Left ventricle myocardium inferior (tissue), 1 donor: ENCODE data around the gene BAG3. TPM values are rescaled to one million over a fixed set of nuclear protein-coding genes. Genes with fewer than 3 reads are reported as not detected.

Experiments used
- DNase-seq: peaks from one replicate; pipeline ENCODE4 v3.0.0-alpha.2; 2020
- H3K27ac ChIP-seq: fragments of 200-600 bp; replicated peaks from 2 replicates; pipeline ENCODE4 v1.8.0; 2021
- H3K27me3 ChIP-seq: fragments of 200-600 bp; 2 replicates; pipeline ENCODE4 v1.8.0; 2021; ENCODE audit warnings: low read depth
- H3K36me3 ChIP-seq: fragments of 200-600 bp; 2 replicates; pipeline ENCODE4 v1.8.0; 2021
- H3K4me1 ChIP-seq: fragments of 200-600 bp; 2 replicates; pipeline ENCODE4 v1.8.0; 2021
- H3K4me3 ChIP-seq: fragments of 200-600 bp; 2 replicates; pipeline ENCODE4 v1.8.0; 2021; ENCODE audit warnings: mild to moderate bottlenecking, moderate library complexity
- H3K9me3 ChIP-seq: fragments of 200-600 bp; replicated peaks from 2 replicates; pipeline ENCODE4 v1.8.0; 2021
- intact Hi-C: fragments of 100-400 bp; cut with micrococcal nuclease; formaldehyde crosslinking; loops from one replicate; pipeline ENCODE4 v1.11.0; 2022
- total RNA-seq: library from RNA; stranded (reverse); fragmentation: NEBNext Ultra II Directional; extraction: Animal tissue kit (Norgen Biotek cat#: 25700); gene quantifications from one replicate; pipeline ENCODE4 v1.2.1, GENCODE V29; 2021
- TF ChIP-seq, protein P1 (sequence below): fragments of 200-600 bp; IDR thresholded peaks from 2 replicates; pipeline ENCODE4 v1.8.0; 2021; ENCODE audit warnings: antibody characterized with exemption, mild to moderate bottlenecking, borderline replicate concordance
- donor health status: DM: no; HTN: yes; CAD: no; lungs with severe emphysema.

BAG3 gene
- total RNA-seq, 1 donor from 2014 or later: 164 TPM

DNA sequence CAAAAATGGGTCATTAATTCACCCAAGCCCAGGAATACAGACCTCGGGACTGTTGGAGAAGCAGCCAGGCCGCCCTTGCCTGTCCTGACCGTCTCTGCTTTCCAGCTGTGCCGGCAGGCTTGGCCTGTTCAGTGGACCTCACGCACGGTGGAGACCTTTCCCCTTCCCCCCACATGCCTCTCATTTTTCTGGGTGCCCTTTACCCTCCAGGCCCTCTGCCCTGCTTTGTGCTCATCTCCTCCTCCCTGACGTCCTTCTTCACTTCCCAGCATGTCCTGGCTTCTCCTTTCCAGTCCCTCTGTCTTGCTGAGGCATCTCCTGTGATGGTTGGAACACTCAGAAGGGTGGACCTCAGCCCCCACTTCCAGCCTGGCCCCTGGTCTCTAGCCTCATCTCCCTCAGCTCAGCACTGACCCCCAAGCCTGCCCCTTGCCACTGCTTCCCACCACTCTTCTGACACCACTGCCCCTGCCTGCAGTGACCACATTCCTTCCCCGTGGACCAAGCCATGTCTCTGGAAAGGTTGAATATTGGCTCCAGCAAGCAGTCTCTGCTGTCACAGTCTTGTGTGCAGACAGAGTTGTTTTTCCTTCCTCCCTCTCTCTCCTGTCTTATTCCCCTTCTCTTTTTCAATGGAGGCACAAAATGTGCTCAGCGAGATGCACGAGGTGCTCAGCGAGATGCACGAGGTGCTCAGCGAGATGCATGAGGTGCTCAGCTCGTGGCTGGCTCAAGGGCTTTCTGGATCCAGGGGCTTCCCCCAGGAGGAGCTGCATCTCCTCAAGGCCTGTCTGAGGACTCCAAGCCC lies 14.9 kb downstream of the BAG3 start:
- peak overlapping the region; percentile 7 for H3K4me3 ChIP-seq
- H3K27me3 ChIP-seq: no peaks in the 10 kb centered on the region
- peaks cover 98% of the 10 kb centered on the region for H3K4me1 ChIP-seq
- H3K27ac ChIP-seq: peak overlapping the region; percentile 93
- intact Hi-C loops: no loop called here
- H3K36me3 ChIP-seq: peaks cover 18% of the 10 kb centered on the region
- H3K9me3 ChIP-seq: no peaks in the 10 kb centered on the region
- DNase-seq: no peak
- TF ChIP-seq, protein P1, sequence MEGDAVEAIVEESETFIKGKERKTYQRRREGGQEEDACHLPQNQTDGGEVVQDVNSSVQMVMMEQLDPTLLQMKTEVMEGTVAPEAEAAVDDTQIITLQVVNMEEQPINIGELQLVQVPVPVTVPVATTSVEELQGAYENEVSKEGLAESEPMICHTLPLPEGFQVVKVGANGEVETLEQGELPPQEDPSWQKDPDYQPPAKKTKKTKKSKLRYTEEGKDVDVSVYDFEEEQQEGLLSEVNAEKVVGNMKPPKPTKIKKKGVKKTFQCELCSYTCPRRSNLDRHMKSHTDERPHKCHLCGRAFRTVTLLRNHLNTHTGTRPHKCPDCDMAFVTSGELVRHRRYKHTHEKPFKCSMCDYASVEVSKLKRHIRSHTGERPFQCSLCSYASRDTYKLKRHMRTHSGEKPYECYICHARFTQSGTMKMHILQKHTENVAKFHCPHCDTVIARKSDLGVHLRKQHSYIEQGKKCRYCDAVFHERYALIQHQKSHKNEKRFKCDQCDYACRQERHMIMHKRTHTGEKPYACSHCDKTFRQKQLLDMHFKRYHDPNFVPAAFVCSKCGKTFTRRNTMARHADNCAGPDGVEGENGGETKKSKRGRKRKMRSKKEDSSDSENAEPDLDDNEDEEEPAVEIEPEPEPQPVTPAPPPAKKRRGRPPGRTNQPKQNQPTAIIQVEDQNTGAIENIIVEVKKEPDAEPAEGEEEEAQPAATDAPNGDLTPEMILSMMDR: no peak

DNA sequence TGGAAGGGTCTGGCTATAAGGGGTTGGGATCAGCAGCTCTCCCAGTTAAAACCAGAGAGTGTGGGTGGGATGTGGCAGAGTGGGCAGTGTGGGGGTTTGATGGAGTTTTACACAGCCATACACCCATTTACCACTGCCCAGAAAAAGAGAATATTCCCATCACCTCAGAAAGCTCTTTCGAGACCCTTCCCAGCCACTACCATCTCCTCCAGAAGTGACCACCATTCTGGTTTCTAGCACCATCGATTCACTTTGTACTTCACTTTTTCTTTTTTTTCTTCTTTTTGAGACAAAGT lies 15.5 kb downstream of the BAG3 start:
- TF ChIP-seq, protein P1: no peak
- peaks cover 98% of the 10 kb centered on the region for H3K4me1 ChIP-seq
- H3K27ac ChIP-seq: peak overlapping the region; percentile 93
- H3K9me3 ChIP-seq: no peaks in the 10 kb centered on the region
- intact Hi-C loops: no loop called here
- no peaks in the 10 kb centered on the region for H3K27me3 ChIP-seq
- DNase-seq: no peak
- H3K36me3 ChIP-seq: peaks cover 23% of the 10 kb centered on the region
- no peak overlapping the region for H3K4me3 ChIP-seq

DNA sequence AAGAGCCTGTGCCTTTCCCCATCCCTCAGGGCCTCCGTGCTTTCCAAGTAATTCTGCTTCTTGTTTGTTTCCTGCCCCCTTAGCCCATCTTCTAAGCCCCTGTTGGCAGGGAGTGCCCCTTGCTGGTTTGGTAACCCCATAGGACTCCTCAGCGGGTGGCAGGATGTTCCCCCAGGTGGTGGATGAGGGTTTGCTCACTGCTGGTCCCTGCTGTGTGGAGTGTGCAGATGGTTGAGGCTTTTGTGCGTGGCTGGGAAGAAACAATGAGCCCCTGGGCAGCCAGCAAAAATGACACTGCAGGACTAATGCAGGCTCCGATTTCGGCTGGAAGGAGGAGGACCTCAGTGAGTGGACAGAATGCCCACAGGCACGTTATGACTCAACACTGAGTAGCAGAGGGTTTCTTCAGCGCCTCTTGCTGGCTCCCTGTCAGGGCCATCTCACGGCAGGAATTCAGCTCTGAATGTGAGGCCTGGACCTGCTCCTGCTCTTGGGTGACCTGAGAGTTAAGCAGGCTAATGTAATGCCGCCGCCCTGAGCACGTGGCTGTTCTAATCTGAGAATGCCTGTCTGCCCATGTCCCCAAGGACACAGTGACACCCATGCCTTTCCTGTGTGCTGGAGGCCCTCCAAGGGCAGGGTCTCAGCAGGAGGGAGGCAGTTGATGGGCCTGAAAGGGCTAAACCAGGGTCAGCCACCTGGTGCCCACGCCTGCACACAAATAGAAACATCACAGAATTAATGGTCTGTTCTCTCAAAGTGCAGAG lies 16.6 kb downstream of the BAG3 start:
- no peaks in the 10 kb centered on the region for H3K27me3 ChIP-seq
- H3K4me3 ChIP-seq: peak overlapping the region; percentile 43
- peak overlapping the region; percentile 93 for H3K27ac ChIP-seq
- peaks cover 34% of the 10 kb centered on the region for H3K36me3 ChIP-seq
- TF ChIP-seq, protein P1: no peak
- peaks cover 93% of the 10 kb centered on the region for H3K4me1 ChIP-seq
- intact Hi-C loops: no loop called here
- DNase-seq: peak; percentile 80
- H3K9me3 ChIP-seq: no peaks in the 10 kb centered on the region

DNA sequence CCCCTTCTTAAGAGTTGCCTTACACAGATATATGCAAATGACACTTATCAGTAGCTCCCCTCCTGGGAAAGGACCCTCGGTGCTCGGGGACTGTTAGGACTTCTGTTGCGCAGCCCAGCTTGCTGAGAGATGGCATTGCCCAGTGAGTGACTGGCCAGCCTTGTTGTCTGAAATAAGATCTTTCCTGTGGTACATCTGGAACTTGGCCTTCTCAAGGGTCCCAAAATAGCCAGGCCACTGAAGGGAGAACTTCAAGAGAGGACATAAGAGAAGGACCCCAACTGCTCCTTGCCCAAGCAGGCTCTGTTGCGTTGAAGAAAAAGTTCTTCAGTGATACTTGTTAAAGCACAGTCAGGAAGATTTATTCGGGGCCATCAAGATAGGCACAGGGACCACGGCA lies 17.3 kb downstream of the BAG3 start:
- H3K4me1 ChIP-seq: peaks cover 92% of the 10 kb centered on the region
- H3K36me3 ChIP-seq: peaks cover 41% of the 10 kb centered on the region
- H3K4me3 ChIP-seq: peak overlapping the region; percentile 43
- H3K27ac ChIP-seq: peak overlapping the region; percentile 93
- H3K9me3 ChIP-seq: no peaks in the 10 kb centered on the region
- H3K27me3 ChIP-seq: no peaks in the 10 kb centered on the region
- DNase-seq: no peak
- TF ChIP-seq, protein P1: no peak
- intact Hi-C loops: no loop called here

DNA sequence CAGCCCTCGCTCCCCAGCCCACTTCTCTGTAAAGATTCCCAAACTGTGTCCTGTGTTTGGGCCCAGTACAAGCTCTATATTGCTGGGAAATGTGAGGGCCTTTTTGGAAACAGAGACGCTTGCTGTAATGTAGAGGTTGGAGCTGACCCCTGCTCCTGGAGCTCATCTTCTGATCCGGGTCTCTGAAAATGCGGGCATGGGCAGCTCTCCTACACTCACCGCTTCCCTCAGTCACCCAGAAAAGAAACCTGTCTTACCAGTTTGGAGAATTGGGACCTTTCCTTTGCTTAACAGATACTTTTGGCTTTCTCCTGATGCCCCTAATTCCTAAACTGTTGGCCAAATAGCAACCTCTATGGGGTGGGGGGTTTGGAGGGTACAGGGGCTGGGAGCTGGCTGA lies 18.2 kb downstream of the BAG3 start:
- no peak for DNase-seq
- no peaks in the 10 kb centered on the region for H3K9me3 ChIP-seq
- H3K4me3 ChIP-seq: no peak overlapping the region
- peaks cover 84% of the 10 kb centered on the region for H3K4me1 ChIP-seq
- peak overlapping the region; percentile 93 for H3K27ac ChIP-seq
- TF ChIP-seq, protein P1: no peak
- intact Hi-C loops: no loop called here
- H3K27me3 ChIP-seq: no peaks in the 10 kb centered on the region
- H3K36me3 ChIP-seq: peaks cover 50% of the 10 kb centered on the region
